Adrenal gland (tissue), 5 donors: Measurements from ENCODE around the gene MTMR10.

Experiments
- POLR2A ChIP-seq, 2 donors: fragments of 450-650 bp; IDR thresholded peaks; one replicate each; pipeline ENCODE4 v1.6.1; 2017; ENCODE audit warnings: antibody characterized with exemption in 2 of 2, mild to moderate bottlenecking in 2 of 2, moderate library complexity in 1 of 2
- TF ChIP-seq, protein P1 (sequence below), 6 experiments: fragments of 450-650 bp in 4 of 6; fragments of 200-600 bp in 2 of 6; sonication (generic) in 1 of 6; IDR thresholded peaks; 1 replicate in 5 of 6; 2 replicates in 1 of 6; pipeline versions ENCODE4 v1.5.1 to v1.8.0; 2016 to 2021; ENCODE audit warnings: antibody characterized with exemption in 6 of 6, mild to moderate bottlenecking in 2 of 6, moderate library complexity in 1 of 6
- donor health status: DM: no; HTN: no; CAD: no.

DNA sequence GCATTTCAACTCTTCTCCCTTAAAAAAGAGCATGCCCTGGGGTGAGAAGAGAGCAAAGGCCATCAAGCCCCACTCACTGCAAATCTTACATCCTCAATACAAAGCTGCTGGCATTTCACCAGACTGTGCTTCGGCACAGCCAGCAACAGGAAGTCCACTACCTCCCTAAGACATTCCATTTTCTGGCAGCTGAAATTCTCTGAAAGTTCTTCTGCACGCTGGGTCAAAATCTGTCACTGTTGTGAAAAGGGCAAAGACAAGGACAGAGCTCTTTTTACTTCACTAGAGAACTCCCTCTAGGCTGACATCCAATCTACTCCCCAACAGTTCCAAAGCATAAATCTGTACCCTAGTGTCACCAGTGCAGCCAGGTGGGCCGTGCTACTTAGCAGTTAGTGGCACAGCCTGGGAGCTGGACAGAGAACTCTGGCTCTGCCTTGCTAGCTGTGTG is 6.3 kb downstream of the MTMR10 start:
- TF ChIP-seq, protein P1, sequence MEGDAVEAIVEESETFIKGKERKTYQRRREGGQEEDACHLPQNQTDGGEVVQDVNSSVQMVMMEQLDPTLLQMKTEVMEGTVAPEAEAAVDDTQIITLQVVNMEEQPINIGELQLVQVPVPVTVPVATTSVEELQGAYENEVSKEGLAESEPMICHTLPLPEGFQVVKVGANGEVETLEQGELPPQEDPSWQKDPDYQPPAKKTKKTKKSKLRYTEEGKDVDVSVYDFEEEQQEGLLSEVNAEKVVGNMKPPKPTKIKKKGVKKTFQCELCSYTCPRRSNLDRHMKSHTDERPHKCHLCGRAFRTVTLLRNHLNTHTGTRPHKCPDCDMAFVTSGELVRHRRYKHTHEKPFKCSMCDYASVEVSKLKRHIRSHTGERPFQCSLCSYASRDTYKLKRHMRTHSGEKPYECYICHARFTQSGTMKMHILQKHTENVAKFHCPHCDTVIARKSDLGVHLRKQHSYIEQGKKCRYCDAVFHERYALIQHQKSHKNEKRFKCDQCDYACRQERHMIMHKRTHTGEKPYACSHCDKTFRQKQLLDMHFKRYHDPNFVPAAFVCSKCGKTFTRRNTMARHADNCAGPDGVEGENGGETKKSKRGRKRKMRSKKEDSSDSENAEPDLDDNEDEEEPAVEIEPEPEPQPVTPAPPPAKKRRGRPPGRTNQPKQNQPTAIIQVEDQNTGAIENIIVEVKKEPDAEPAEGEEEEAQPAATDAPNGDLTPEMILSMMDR (IDR thresholded peaks at IDR 0.05) = no peak
- TF ChIP-seq POLR2A (IDR thresholded peaks at IDR 0.05) = no peak
